RWPE2 (cell line): ENCODE measurements around the gene ADRB1.
A peak's percentile ranks its signal among the peaks of the same experiment; 100 is the strongest.

Source experiments
- ATAC-seq: fragments of 200-7000 bp; cut with Tn5 transposase; 3 replicates; pipeline ENCODE4 v1.9.1; 2021; ENCODE audit warnings: low read depth
- DNase-seq: peaks from one replicate; pipeline ENCODE4 v3.0.0-alpha.2; 2020; ENCODE audit warnings: low spot score
- H3K27ac ChIP-seq: fragments of 450-650 bp; 2 replicates; pipeline ENCODE4 v1.5.1; 2017; ENCODE audit warnings: mild to moderate bottlenecking; ENCODE audit not compliant: poor library complexity, severe bottlenecking
- H3K27me3 ChIP-seq: fragments of 250-450 bp; sonication (Bioruptor Pico); 2 replicates; pipeline ENCODE4 v1.5.1; 2021; ENCODE audit warnings: mild to moderate bottlenecking, moderate library complexity; ENCODE audit not compliant: insufficient read depth, poor library complexity, severe bottlenecking
- H3K36me3 ChIP-seq: fragments of 250-450 bp; sonication (Bioruptor Pico); 2 replicates; pipeline ENCODE4 v1.5.1; 2020; ENCODE audit warnings: low read depth, mild to moderate bottlenecking, moderate library complexity
- H3K4me1 ChIP-seq: fragments of 250-450 bp; sonication (Bioruptor Pico); 2 replicates; pipeline ENCODE4 v1.5.1; 2021; ENCODE audit warnings: mild to moderate bottlenecking, moderate library complexity; ENCODE audit not compliant: insufficient read depth, poor library complexity, severe bottlenecking
- H3K4me3 ChIP-seq: fragments of 250-450 bp; sonication (Bioruptor Pico); 2 replicates; pipeline ENCODE4 v1.5.1; 2021; ENCODE audit warnings: mild to moderate bottlenecking, moderate library complexity; ENCODE audit not compliant: severe bottlenecking
- H3K9me3 ChIP-seq: fragments of 250-450 bp; sonication (Bioruptor Pico); 2 replicates; pipeline ENCODE4 v1.5.1; 2021; ENCODE audit warnings: mild to moderate bottlenecking, moderate library complexity; ENCODE audit not compliant: severe bottlenecking
- TF ChIP-seq, protein P1 (sequence below): fragments of 450-650 bp; IDR thresholded peaks from one replicate; pipeline ENCODE4 v1.5.1; 2017; ENCODE audit warnings: mild to moderate bottlenecking, moderate library complexity; ENCODE audit not compliant: poor library complexity, severe bottlenecking

ADRB1 gene

DNA sequence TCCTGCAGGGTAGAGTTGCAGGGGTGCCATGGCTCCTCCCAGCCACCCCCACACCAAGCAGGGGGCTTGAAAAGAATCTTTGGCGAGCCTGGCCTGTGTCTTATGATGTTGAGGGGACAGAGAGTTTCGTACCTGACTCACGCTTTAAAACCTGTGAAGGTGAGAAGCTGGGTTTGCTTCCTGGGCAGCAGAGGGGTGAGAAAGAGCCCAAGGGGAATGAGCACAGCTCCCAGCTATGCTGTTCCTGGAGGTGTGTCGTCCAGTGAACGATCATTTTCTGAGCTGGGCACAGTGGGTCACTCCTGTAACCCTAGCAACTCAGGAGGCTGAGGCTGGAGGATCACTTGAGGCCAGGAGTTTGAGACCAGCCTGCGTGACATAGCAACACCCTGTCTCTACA is 13.5 kb upstream of the ADRB1 start:
- Histone ChIP-seq H3K4me1 (peaks cover 38% of the 10 kb centered on the region), H3K27ac (peak overlapping the region; percentile 44), H3K9me3 (no peaks in the 10 kb centered on the region), H3K4me3 (no peak overlapping the region), H3K36me3 (no peaks in the 10 kb centered on the region), H3K27me3 (no peaks in the 10 kb centered on the region)
- ATAC-seq (peak; percentile 50), DNase-seq (peak; percentile 60)
- TF ChIP-seq, protein P1, sequence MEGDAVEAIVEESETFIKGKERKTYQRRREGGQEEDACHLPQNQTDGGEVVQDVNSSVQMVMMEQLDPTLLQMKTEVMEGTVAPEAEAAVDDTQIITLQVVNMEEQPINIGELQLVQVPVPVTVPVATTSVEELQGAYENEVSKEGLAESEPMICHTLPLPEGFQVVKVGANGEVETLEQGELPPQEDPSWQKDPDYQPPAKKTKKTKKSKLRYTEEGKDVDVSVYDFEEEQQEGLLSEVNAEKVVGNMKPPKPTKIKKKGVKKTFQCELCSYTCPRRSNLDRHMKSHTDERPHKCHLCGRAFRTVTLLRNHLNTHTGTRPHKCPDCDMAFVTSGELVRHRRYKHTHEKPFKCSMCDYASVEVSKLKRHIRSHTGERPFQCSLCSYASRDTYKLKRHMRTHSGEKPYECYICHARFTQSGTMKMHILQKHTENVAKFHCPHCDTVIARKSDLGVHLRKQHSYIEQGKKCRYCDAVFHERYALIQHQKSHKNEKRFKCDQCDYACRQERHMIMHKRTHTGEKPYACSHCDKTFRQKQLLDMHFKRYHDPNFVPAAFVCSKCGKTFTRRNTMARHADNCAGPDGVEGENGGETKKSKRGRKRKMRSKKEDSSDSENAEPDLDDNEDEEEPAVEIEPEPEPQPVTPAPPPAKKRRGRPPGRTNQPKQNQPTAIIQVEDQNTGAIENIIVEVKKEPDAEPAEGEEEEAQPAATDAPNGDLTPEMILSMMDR = no peak

DNA sequence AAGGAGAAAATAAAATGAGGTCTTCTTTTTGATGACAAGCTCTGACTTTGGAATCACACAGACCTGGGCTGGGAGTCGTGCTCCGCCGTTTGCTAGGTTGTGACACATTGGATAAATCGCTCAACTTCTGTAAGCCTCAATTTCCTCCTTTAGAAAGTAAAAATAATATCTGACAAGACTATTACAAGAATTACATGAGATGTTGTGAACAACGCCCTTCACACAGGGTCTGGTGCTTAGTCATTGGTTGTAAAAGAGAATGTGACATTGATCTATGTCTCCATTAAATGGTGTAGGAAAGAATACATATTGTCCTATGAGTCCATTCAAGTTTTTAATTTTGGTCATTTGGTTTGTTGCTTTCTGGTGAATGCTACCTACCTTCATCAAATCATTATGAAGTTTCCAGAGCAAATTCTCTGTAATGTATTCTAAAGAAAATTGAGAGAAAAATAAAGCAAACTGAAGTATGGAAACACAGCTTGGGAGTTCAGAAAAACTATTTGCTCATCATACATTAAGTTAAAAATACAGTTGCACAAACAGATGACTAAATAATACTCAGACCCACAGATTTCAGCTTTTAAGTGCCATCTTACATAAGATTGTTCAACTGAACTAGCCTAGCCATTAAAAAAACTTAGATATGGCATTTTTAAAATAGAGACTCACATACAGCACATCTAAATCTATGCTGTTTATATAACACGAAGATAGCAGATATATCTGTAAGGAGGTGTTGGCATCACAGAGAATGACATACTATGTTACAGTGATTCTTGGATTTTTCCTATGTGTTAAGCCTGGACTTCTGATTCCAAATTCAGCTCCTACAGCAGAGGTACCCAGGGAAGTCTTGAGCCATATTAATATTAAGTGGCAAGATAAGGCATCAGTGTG is 12.3 kb upstream of the ADRB1 start:
- H3K4me1 ChIP-seq = peaks cover 26% of the 10 kb centered on the region
- H3K27ac ChIP-seq = peak overlapping the region; percentile 44
- no peaks in the 10 kb centered on the region for H3K9me3 ChIP-seq
- peak; percentile 35; the same call in 2 of the 3 replicates for ATAC-seq
- no peak for DNase-seq
- H3K27me3 ChIP-seq = no peaks in the 10 kb centered on the region
- H3K36me3 ChIP-seq = no peaks in the 10 kb centered on the region
- no peak overlapping the region for H3K4me3 ChIP-seq
- TF ChIP-seq, protein P1 = no peak

DNA sequence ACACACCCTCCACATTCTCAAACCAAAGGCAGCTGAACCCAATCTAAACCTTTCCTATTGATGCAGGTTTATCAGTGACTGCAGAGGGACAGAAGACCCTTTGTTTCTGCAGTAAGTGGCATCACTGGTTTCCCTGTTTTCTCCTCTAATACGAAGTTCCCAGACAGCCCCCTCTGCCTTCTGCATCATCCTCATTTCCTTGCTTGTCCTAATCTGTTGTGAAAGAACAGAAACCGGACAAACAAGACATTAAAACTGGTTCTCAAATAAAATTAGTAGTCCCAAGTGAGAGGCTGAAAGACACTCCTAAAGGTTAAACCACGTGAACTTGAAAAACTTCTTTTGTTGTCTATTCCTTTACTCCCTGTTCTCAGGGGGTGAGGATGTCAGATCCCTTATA is 10.1 kb upstream of the ADRB1 start:
- Histone ChIP-seq H3K36me3 (no peaks in the 10 kb centered on the region), H3K27ac (no peak overlapping the region), H3K27me3 (no peaks in the 10 kb centered on the region), H3K9me3 (no peaks in the 10 kb centered on the region), H3K4me3 (no peak overlapping the region), H3K4me1 (peaks cover 11% of the 10 kb centered on the region)
- no peak for DNase-seq
- ATAC-seq = no peak
- TF ChIP-seq, protein P1 = no peak

DNA sequence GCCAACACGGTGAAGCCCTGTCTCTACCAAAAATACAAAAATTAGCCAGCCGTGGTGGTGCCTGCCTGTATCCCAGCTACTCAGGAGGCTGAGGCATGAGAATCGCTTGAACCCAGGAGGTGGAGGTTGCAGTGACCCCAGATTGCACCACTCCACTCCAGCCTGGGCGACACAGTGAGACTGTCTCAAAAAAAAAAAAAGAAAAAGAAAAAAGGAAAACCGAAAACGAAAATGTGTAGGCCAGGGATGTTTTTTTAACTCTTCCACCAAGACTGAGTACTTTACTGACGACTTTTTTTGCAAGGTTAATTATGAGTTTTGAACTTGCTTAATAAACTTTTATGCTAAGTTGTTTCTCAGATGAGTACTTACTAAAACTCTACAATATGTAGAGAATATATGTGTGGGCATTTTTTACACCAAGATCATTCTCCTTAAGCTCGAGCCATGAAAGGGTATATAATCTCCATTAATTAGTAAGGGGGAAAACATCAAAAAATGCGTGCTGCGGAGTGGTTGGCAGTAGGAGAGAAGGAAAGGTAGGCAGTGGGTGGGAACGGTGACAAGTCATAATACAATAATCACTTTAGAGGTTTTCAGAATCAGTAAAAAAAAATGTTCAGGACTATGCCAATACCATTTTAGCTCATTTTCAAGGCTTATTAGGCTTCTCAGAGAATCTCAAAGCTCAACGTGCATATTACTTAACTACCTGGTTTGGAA is 8.6 kb upstream of the ADRB1 start:
- Histone ChIP-seq H3K4me1 (peaks cover 14% of the 10 kb centered on the region), H3K36me3 (no peaks in the 10 kb centered on the region), H3K9me3 (no peaks in the 10 kb centered on the region), H3K27ac (no peak overlapping the region), H3K27me3 (no peaks in the 10 kb centered on the region), H3K4me3 (no peak overlapping the region)
- TF ChIP-seq, protein P1 = no peak
- DNase-seq (no peak), ATAC-seq (no peak)
